Ishikawa (cell line): ENCODE measurements around the gene NPM3.

ENCODE experiments used
- CEBPB ChIP-seq: IDR thresholded peaks from 2 replicates; pipeline ENCODE4 v1.6.1; 2012
- CREB1 ChIP-seq: IDR thresholded peaks from 2 replicates; pipeline ENCODE4 v1.6.1; 2012; ENCODE audit warnings: low read depth
- EGR1 ChIP-seq: IDR thresholded peaks from 2 replicates; pipeline ENCODE4 v1.6.1; 2012
- EP300 ChIP-seq: IDR thresholded peaks from 2 replicates; pipeline ENCODE4 v1.6.1; 2012; ENCODE audit warnings: borderline replicate concordance
- FOXM1 ChIP-seq: IDR thresholded peaks from 2 replicates; pipeline ENCODE4 v1.6.1; 2012; ENCODE audit warnings: low read depth, borderline replicate concordance
- MAX ChIP-seq: IDR thresholded peaks from 2 replicates; pipeline ENCODE4 v1.6.1; 2012
- NFIC ChIP-seq: IDR thresholded peaks from 2 replicates; pipeline ENCODE4 v1.6.1; 2012
- RAD21 ChIP-seq: IDR thresholded peaks from 2 replicates; pipeline ENCODE4 v1.6.1; 2012; ENCODE audit warnings: low read depth
- TAF1 ChIP-seq: IDR thresholded peaks from 2 replicates; pipeline ENCODE4 v1.6.1; 2012; ENCODE audit warnings: low read depth, mild to moderate bottlenecking
- TEAD4 ChIP-seq: IDR thresholded peaks from 2 replicates; pipeline ENCODE4 v1.6.1; 2012
- YY1 ChIP-seq: IDR thresholded peaks from 2 replicates; pipeline ENCODE4 v1.6.1; 2012; ENCODE audit warnings: low read depth
- ZBTB7A ChIP-seq: IDR thresholded peaks from 2 replicates; pipeline ENCODE4 v1.6.1; 2012; ENCODE audit warnings: low read depth
- TF ChIP-seq, protein P1 (sequence below): IDR thresholded peaks from 2 replicates; pipeline ENCODE4 v1.6.1; 2012; ENCODE audit warnings: low read depth, mild to moderate bottlenecking

DNA sequence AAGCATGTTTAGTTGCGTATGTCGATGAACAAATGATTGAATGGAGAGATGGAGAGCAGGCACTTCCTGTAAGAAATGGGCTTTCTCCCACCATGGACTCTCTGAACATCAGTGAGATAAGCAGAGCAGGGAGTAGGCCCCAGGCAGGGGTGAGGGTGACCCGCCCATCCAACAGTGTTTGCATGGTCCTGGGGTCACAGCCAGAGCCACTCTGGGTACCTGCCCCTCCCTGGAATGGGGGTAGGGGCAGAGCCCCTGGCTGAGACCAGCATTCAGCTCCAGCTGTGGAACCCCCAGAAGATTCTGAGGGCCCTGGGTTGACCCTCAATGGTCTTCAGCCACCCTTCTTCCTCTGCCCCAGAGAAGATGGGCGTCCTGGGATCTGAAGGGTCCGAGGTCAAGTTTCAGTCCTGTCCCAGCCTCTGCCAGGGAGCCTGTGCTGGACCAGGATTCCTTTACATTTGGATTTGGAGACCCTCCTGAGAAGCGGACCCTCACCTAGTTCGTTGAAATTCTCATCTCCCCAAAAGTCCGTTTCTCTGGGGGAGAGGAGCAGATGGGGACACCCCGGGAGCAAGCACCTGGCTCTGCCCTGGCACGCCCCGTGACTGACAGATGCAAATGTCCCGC lies 5.0 kb downstream of the NPM3 start:
- TF ChIP-seq EGR1 (no peak), CEBPB (no peak), EP300 (no peak), MAX (no peak), ZBTB7A (no peak), TAF1 (no peak), YY1 (no peak), CREB1 (no peak), NFIC (no peak), FOXM1 (no peak), TEAD4 (no peak), RAD21 (no peak)
- TF ChIP-seq, protein P1, sequence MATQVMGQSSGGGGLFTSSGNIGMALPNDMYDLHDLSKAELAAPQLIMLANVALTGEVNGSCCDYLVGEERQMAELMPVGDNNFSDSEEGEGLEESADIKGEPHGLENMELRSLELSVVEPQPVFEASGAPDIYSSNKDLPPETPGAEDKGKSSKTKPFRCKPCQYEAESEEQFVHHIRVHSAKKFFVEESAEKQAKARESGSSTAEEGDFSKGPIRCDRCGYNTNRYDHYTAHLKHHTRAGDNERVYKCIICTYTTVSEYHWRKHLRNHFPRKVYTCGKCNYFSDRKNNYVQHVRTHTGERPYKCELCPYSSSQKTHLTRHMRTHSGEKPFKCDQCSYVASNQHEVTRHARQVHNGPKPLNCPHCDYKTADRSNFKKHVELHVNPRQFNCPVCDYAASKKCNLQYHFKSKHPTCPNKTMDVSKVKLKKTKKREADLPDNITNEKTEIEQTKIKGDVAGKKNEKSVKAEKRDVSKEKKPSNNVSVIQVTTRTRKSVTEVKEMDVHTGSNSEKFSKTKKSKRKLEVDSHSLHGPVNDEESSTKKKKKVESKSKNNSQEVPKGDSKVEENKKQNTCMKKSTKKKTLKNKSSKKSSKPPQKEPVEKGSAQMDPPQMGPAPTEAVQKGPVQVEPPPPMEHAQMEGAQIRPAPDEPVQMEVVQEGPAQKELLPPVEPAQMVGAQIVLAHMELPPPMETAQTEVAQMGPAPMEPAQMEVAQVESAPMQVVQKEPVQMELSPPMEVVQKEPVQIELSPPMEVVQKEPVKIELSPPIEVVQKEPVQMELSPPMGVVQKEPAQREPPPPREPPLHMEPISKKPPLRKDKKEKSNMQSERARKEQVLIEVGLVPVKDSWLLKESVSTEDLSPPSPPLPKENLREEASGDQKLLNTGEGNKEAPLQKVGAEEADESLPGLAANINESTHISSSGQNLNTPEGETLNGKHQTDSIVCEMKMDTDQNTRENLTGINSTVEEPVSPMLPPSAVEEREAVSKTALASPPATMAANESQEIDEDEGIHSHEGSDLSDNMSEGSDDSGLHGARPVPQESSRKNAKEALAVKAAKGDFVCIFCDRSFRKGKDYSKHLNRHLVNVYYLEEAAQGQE = no peak
